Nasal cavity respiratory epithelium epithelial cell of viscerocranial mucosa (primary cell): ENCODE results near the gene TMTC1. TPM values are rescaled to one million over a fixed set of nuclear protein-coding genes. Genes with fewer than 3 reads are reported as not detected.

Source experiments
- total RNA-seq: library from RNA; depleted of rRNA; stranded (reverse); fragments of >200 nt; gene quantifications from 2 replicates; pipeline ENCODE4 v1.2.3, GENCODE V29; 2014

The TMTC1 gene
- total RNA-seq: 7.9 and 38.8 TPM in 2 replicates

DNA sequence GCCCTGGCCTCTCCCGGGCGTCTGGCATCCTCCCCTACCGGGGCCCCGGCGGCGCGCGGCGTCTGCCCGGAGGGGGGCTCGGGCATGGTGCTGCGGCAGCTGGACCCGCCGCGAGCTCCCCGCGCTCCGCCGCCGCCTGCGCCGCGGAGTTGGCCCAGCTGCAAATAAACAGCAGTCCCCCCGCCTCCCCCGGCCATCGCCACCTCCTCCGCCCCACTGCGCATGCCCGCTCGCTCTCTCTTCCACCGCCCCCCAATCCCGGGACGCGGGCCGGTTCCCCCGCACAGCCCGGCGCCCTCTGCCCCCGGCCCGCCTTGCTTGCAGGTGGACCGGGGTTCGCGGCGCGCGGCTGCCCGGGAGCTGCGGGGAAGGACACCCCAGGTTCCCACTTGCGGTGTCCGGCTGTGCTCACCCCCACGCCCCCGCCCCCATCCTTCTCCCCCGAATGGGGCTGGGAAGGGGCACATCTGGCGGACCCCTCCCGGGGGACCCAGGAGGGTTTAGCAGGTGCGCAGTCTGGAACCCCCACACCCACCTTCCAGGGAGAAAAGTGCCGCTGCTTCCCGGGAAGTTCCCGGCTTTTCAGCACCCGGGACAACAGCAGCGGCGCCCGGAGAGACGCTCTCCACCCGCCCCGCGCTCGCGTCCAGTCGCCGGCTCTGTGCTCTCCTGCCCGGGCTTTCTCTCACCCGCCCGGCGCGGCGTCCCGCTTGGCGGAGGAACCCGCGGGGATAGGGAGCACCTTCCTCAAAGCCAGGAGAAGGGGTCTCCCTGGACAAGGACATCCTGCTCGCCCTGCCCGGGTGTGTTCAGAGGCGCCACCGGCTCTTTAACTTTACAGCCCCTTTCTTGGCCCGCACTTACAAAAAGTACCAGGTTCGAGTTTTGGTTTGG lies at the start of gene TMTC1:
TSS of gene TMTC1 (minus strand) at position 170 of the 894 bp plus-strand sequence. CDS start 191 bp downstream, outside the sequence.

DNA sequence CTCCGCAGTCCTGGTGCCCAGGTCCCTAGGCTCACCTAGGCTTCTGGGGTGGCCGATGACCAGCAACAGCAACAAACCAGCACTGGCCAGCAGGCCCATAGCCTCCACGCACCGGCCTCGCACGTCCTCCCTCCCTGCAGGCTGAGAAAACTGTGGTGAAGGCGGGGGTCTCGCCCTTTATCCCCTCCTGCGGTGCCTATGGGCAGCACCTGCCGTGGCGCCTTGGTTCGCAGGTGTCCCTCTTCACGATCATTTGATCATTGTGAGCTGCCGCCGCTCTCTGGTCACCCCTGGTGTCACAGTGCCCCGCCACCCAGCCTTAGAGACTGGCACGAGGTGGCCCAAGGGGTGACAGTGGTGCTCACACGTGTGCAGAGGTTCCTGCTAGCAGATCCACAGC lies 286.2 kb downstream of the TMTC1 start, which contains the start of gene OVCH1:
TSS of gene OVCH1 (minus strand) at position 99 of the 400 bp plus-strand sequence. CDS start at position 99, 0 bp downstream.

